Neural crest cell (in vitro differentiated cells): ENCODE data around the gene KCNK17. TPM values are rescaled to one million over a fixed set of nuclear protein-coding genes. Genes with fewer than 3 reads are reported as not detected.

Source experiments
- DNase-seq: peaks from one replicate; pipeline ENCODE4 v3.0.0; 2021; ENCODE audit warnings: low read depth, mixed read lengths, low spot score
- H3K27ac Mint-ChIP-seq: one replicate; pipeline ENCODE4 v1.8.0; 2021; ENCODE audit warnings: mild to moderate bottlenecking, mixed read lengths; ENCODE audit not compliant: unreplicated experiment
- H3K27me3 Mint-ChIP-seq: 2 replicates; pipeline ENCODE4 v1.8.0; 2021; ENCODE audit warnings: low read depth, mild to moderate bottlenecking, mixed read lengths
- H3K36me3 Mint-ChIP-seq: 2 replicates; pipeline ENCODE4 v1.8.0; 2021; ENCODE audit warnings: low read depth, mild to moderate bottlenecking, mixed read lengths
- H3K4me1 Mint-ChIP-seq: 2 replicates; pipeline ENCODE4 v1.8.0; 2021; ENCODE audit warnings: mixed read lengths
- H3K4me3 Mint-ChIP-seq: one replicate; pipeline ENCODE4 v1.8.0; 2021; ENCODE audit warnings: mild to moderate bottlenecking, mixed read lengths
- H3K9me3 Mint-ChIP-seq: 2 replicates; pipeline ENCODE4 v1.8.0; 2021; ENCODE audit warnings: mixed read lengths
- CTCF ChIP-seq: fragments of 200-600 bp; sonication (generic); conservative IDR thresholded peaks from 2 replicates; pipeline ENCODE4 v1.5.0; 2021; ENCODE audit warnings: antibody characterized with exemption, mild to moderate bottlenecking
- total RNA-seq: library from RNA; stranded (reverse); gene quantifications from 2 replicates; pipeline ENCODE4 v1.2.1, GENCODE V29; 2021

The KCNK17 gene
- total RNA-seq, 1 donor from 2014 or later: 1.6 TPM

- Mint-ChIP-seq H3K9me3 (no peaks in the 10 kb centered on the region), H3K4me1 (peaks cover 12% of the 10 kb centered on the region), H3K36me3 (no peaks in the 10 kb centered on the region), H3K4me3 (no peak overlapping the region), H3K27me3 (peaks cover 8% of the 10 kb centered on the region), H3K27ac (no peak overlapping the region)
- TF ChIP-seq CTCF: no peak
- no peak for DNase-seq
These were observed 19.6 kb upstream of the KCNK17 start for GRCh38 chr6:39333644-39334438.

DNA sequence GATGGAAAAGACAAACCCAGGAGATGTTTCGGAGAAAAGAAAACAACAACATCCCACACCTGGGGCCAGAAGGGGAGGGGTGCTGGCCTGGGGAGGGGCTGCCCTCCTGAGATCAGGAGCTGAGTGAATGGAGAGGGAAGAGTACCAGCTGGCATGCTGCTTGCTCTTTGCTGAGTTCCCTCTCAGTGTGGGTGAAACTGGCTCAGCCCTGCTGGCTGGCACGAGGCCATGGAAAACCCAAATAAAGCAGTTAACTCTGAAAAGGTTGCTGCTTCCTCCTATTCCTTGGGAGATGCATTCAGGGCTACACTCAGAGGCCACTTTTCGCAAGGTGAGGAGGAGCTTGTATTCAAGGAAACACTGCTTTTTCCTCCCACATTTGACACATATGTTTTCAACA lies 16.3 kb upstream of the KCNK17 start:
- DNase-seq: no peak
- Mint-ChIP-seq H3K4me1 (peaks cover 4% of the 10 kb centered on the region), H3K27ac (no peak overlapping the region), H3K4me3 (no peak overlapping the region), H3K36me3 (no peaks in the 10 kb centered on the region), H3K27me3 (peaks cover 12% of the 10 kb centered on the region), H3K9me3 (no peaks in the 10 kb centered on the region)
- TF ChIP-seq CTCF: no peak

DNA sequence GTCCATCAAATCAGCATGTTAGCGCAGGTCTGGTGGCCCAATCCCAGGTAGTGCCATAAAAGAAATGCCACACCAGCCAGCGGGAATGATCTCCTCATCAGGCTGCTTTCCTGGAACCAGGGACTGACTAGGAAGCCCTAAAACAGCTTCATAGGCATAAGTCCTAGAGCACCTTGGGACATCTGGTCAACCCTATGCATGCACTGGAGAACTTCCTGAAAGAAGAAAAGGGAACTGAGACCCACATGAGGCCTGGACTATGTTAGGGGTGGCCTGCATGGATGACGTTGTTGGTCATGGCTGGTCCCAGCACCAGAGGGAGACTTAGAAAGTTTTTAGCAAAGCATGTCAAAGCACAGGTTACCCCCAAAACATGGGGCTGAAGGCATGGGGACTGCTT lies 15.8 kb upstream of the KCNK17 start:
- no peak overlapping the region for H3K4me3 Mint-ChIP-seq
- H3K4me1 Mint-ChIP-seq: peaks cover 4% of the 10 kb centered on the region
- no peak for TF ChIP-seq CTCF
- no peaks in the 10 kb centered on the region for H3K36me3 Mint-ChIP-seq
- no peak for DNase-seq
- peaks cover 15% of the 10 kb centered on the region for H3K27me3 Mint-ChIP-seq
- H3K9me3 Mint-ChIP-seq: no peaks in the 10 kb centered on the region
- H3K27ac Mint-ChIP-seq: no peak overlapping the region

GRCh38 chr6:39328066-39328465 lies 13.8 kb upstream of the KCNK17 start:
- TF ChIP-seq CTCF: no peak
- Mint-ChIP-seq H3K36me3 (no peaks in the 10 kb centered on the region), H3K4me1 (peaks cover 4% of the 10 kb centered on the region), H3K4me3 (no peak overlapping the region), H3K27me3 (peaks cover 18% of the 10 kb centered on the region), H3K9me3 (no peaks in the 10 kb centered on the region), H3K27ac (no peak overlapping the region)
- DNase-seq: no peak

DNA sequence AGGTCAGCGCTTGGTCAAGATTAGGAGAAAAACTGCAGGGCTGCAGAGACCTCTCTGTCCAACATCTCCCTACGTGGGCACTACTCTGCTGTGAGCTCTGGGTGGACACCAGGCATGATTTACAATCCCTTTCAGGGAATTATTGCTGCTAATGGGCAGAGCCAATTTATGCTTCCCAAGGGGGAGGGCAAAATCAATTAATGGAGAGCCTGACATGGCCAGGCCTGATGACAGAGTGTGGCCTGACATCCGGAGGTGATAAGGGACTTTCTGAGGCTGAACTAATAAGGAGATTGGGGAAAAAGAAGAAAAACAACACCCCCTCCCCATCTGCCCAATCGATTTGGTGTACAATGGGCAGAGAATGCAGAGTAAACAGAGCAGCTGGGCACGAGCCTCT lies 13.3 kb upstream of the KCNK17 start:
- Mint-ChIP-seq H3K9me3 (no peaks in the 10 kb centered on the region), H3K4me1 (peaks cover 4% of the 10 kb centered on the region), H3K27ac (no peak overlapping the region), H3K4me3 (no peak overlapping the region), H3K36me3 (no peaks in the 10 kb centered on the region), H3K27me3 (peaks cover 14% of the 10 kb centered on the region)
- DNase-seq: no peak
- no peak for TF ChIP-seq CTCF
